Fibroblast of villous mesenchyme (primary cell): ENCODE data around the gene DNAH3. TPM values are rescaled to one million over a fixed set of nuclear protein-coding genes. Genes with fewer than 3 reads are reported as not detected.
A peak's percentile ranks its signal among the peaks of the same experiment; 100 is the strongest.

Source experiments
- DNase-seq: peaks from one replicate; pipeline ENCODE4 v3.0.0-alpha.2; 2010; ENCODE audit warnings: low read depth
- H3K4me3 ChIP-seq: 2 replicates; pipeline ENCODE4 v1.5.1; 2011; ENCODE audit warnings: low read depth, mild to moderate bottlenecking, low read length
- total RNA-seq: library from RNA; depleted of rRNA; stranded (reverse); fragments of >200 nt; gene quantifications from 2 replicates; pipeline ENCODE4 v1.2.3, GENCODE V29; 2012
- TF ChIP-seq, protein P1 (sequence below): IDR thresholded peaks from 2 replicates; pipeline ENCODE4 v1.5.1; 2012; ENCODE audit warnings: low read depth, mild to moderate bottlenecking, low read length; ENCODE audit not compliant: insufficient read depth

The DNAH3 gene
- total RNA-seq, 1 donor, result under 0.01 TPM

DNA sequence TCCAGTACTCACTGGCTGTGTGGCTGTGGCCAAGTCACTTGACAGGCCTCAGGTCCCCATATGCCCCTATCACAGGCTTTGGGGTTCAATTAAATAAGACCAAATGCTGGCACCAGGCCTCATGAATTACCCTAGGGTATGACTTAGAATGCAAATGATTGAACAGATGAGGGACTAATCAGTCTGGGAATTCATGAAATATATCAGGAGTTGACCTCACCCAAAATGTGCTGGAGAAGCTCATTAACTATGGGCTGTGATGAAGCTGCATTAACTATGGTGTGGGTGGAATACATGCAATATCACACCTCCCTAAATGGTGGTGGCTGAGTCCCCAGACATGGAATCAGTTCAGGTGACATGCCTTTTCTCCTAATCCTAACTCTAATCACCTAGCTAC lies 72.1 kb downstream of the DNAH3 start:
- no peak overlapping the region for H3K4me3 ChIP-seq
- no peak for DNase-seq
- TF ChIP-seq, protein P1, sequence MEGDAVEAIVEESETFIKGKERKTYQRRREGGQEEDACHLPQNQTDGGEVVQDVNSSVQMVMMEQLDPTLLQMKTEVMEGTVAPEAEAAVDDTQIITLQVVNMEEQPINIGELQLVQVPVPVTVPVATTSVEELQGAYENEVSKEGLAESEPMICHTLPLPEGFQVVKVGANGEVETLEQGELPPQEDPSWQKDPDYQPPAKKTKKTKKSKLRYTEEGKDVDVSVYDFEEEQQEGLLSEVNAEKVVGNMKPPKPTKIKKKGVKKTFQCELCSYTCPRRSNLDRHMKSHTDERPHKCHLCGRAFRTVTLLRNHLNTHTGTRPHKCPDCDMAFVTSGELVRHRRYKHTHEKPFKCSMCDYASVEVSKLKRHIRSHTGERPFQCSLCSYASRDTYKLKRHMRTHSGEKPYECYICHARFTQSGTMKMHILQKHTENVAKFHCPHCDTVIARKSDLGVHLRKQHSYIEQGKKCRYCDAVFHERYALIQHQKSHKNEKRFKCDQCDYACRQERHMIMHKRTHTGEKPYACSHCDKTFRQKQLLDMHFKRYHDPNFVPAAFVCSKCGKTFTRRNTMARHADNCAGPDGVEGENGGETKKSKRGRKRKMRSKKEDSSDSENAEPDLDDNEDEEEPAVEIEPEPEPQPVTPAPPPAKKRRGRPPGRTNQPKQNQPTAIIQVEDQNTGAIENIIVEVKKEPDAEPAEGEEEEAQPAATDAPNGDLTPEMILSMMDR, result no peak

DNA sequence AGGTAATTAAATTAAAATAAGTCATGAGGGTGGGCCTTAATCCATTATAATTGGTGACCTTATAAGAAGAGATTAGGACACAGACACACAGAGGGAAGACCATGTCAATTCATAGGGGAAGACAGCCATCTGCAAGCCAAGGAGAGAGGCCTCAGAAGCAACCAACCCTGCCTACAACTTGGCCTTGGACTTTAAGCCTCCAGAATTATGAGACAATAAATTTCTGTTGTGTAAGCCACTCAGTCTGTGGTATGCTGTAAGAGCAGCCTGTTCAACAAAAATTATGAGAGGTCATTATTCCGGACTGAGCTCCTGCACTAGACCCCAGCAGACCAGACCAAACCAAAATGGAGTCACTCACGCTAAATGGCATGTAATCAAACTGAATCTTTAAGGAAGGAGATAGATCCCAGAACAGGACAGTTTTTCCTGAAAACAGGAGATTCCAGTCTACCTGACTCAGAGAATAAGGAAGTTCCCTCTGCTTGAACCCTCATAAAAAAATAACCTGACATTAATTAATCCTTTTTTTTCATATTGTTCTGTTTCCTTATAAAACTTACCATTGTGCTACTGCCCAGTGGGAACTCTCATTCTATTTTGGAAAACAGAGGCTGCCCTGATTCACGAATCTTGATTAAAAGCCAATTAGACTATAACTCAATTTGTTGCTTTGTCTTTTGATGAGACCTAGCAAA lies 74.3 kb downstream of the DNAH3 start:
- peak; percentile 5 for DNase-seq
- TF ChIP-seq, protein P1, result no peak
- no peak overlapping the region for H3K4me3 ChIP-seq

DNA sequence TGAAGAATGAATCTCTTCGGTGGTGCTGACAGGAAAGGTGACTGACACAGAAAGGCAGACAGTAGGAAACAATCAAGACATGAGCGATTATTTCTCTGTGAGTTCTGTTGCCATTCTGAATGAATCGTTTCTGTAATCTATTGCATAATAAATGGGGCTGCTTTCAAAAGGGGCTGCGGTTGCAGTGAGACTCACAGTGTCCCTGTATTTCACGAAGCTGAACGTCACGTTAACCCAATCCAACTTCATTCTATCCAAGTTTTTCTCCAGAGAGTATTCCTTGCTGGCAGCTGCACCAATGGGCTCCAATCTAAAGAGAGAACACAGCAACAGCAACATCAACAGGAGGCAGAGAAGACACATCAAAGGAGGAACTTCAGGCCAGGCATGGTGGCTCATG lies 75.4 kb downstream of the DNAH3 start:
- TF ChIP-seq, protein P1, result no peak
- H3K4me3 ChIP-seq, result no peak overlapping the region
- no peak for DNase-seq

DNA sequence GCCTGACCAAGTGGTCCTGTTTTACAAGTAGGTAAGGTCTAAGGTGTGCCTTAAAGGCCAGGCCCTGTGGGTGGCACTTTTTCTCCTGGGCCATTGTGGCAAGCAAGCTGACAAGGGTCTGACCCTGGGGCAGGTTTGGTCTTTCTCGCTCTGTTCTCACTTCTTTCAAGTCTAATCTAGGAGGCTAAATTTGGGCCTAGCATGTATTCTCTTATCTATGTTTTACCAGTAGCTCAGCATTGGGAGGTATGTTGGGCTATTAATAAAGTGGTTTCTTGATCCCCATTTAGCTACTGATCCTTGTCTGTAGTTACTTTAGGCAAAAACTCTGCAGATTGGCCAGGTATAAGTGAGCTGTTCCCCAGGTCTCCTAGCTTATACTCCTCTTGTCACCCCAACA lies 77.7 kb downstream of the DNAH3 start:
- DNase-seq, result no peak
- H3K4me3 ChIP-seq, result no peak overlapping the region
- TF ChIP-seq, protein P1, result no peak

DNA sequence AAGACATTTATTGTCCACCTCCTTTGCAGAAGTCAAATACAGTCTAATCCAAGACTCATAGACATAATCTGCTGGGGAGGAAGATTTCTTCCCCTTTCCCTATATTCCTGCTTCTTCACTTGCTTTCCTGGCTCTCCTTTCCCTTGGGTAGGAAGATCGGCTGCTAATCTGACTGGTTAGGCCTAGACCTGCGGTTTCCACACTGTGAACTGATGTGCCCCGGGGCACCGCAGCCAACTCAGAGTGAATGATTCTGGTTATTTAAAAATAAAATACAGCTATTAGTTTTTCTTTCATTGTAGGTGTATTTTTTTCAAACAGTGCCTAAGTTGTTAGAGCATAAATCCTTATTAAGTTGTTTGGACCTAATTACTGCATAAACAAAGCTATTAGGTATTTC lies 78.9 kb downstream of the DNAH3 start:
- TF ChIP-seq, protein P1, result no peak
- no peak overlapping the region for H3K4me3 ChIP-seq
- no peak for DNase-seq

DNA sequence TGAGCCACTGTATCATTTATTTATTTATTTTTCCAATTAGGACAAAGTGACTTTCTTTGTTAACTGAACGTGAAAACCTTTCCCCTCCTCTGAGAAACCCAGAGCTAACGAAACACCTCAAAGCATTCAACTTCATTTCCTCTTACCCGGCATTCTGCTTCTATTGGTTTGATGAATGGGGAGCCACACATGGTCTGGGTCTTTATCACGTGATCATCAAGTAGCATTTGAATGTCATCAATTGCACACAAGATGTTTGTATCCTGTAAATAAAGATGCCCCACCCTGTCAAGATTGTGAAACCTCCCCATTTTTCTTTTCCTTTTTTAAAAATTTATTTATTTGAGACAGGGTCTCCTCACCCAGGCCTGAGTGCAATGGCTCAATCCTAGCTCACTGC lies 80.1 kb downstream of the DNAH3 start:
- H3K4me3 ChIP-seq, result no peak overlapping the region
- TF ChIP-seq, protein P1, result no peak
- no peak for DNase-seq

DNA sequence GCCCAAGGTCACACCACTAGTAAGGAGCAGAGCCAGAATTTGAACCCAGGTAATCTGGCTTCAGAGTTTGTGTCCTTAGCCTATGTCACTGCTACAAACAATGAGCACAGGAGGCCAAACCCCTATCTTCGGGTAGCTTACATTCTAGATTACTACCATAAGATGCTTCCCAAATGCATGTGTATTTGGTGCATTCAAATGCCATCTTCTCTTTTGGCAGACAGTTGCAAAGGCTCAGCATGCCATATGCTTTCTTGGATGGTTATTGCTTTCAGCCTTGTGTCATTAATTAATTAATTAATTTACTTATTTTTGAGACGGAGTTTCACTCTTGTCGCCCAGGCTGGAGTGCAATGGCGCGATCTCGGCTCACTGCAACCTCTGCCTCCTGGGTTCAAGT lies 80.7 kb downstream of the DNAH3 start:
- TF ChIP-seq, protein P1, result no peak
- H3K4me3 ChIP-seq, result no peak overlapping the region
- no peak for DNase-seq
